Measurements from ENCODE around the gene ZHX3.
"Not testable (repeated sequence)": the region's sequence is repeated elsewhere in the genome, so short reads cannot be mapped to it uniquely, and the experiment has no call there.

Gene ZHX3

GRCh38 chr20:41330941-41331340 lies 13.4 kb upstream of the ZHX3 start:
- DNase-seq (ENCODE audit: low spot score) = no peak

DNA sequence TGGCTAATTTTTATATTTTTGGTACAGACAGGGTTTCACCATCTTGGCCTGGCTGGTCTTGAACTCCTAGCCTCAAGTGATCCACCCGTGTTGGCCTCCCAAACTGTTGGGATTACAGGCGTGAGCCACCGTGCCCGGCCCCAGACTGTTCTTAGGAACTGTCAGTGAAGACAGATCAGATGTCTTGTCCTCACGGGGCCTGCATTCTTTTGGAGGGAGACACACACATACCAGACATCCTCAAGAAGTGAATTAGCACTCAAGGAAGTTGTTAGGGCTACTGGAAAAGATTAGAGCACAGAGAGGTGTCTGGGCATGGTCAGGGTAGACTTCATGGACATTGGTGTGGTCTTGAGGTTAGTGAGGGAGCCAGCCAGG lies 12.8 kb upstream of the ZHX3 start:
- DNase-seq (ENCODE audit: low spot score) = no peak

DNA sequence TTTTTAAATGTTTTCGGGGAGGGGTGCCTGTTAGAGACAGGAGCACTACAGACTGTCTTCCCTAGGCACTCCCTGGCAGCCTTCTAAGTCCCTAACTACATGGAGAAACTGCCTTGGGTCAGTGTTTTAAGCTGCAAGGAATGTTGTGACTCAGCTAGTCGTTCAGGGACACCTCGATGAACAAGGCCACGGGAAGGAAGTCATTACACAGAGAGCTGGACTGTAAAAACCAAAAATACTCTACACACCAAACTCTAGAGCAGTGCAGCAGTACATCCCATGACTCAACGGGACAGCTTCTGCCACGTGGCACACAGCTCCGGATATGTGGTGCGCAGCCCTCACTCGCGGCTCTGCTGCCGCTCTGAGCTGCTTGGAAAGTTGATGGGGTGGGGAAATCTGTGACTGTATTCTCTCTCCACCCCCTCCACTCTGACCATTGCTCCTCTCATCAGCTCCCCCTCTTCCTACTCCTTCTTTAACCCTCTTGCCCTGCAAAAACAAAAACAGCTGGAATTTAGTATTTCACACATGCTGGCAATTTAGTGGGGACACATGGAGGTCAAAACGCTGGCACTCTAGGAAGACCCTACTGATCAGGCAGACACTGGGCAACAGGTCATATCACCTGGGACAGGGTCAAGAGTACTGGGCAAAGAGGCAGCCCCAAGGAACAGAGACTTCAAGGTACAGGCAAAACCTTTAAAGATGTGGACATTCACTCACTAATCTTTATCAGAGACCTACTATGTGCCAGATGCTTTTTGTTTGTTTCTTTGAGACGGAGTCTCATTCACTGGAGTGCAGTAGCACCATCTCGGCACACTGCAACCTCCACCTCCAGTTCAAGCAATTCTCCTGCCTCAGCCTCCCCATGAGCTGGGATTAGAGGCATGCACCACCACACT lies 12.2 kb upstream of the ZHX3 start:
- DNase-seq (ENCODE audit: low spot score) = peak; percentile 89

DNA sequence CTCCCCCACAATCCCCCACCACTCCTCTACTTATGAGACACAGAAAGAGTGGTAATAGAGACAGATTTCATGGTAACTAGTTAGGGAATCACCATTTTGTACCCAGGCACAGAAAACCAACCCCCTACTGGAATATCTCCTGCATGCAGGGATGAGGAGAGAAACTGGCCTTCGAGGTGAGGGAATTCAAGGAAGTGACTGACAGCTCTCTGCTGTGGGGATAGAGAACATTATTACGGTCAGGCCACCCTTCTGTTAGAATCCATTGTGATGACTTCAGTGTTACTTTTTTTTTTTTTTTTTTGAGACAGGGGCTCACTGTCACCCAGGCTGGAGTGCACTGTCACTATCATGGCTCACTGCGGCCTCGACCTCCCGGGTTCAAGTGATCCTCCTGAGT lies 9.6 kb upstream of the ZHX3 start:
- DNase-seq (ENCODE audit: low spot score) = no peak

GRCh38 chr20:41320976-41321375 lies 3.4 kb upstream of the ZHX3 start:
- no peak for DNase-seq (ENCODE audit: low spot score)

DNA sequence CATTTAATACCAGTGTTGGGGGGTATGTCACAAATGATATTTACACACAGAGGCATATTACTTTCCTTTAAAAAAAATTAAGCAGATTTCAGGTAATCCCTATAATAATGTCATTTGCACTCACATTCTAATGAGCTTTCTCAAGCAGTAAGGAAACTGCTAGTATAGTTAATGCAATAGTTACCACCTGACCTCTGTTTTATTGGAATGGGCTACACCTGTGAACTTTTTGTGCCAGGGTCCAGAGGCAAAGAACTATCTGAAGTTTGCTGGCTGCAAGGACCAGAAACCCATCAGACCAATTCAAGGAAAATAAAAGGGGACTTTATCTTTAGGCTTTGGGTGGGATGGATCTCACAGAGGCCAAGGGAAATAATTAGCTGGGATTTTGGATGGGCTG lies 2.9 kb upstream of the ZHX3 start:
- DNase-seq (ENCODE audit: low spot score) = no peak

DNA sequence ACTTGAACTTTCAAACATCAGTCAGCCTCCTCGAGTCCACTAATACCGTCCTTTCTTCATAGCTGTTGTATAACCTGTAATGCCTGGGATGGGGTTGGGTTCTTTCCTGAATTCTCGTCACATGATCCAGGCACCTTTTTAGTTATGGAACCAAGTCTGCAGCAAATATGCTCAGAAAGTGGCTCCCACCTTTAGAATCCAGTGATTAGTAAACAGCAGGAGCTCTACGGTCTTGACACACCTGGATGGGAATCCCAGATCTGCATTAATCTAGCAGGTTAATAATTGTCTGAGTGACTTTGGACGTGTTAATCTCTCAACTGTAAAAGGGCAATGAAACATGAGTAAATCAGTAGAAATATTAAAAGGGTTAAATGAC lies 729 bp upstream of the ZHX3 start:
- no peak for DNase-seq (ENCODE audit: low spot score)

GRCh38 chr20:41316602-41317545 lies 657 bp downstream of the ZHX3 start:
- peak; percentile 90 for DNase-seq (ENCODE audit: low spot score)

DNA sequence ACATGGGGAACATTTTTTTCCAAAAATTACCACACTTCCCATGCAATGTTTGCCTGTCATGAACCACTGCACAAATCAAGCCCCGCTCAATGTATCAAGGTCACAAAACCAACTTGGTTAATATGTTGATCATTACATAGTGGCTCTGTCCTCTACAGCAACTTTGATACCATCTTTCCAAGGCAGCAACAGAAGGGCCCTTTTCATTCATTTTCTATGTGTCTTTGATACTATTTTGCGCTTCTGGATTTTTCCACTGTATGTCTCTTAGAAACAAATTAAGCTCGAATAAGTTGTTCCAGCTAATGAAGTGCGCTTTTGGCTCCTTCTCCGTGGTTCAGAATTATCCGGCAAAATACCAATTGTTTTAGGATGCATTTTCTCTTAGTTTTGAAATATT lies 1.5 kb downstream of the ZHX3 start:
- DNase-seq (ENCODE audit: low spot score) = no peak

GRCh38 chr20:41314386-41314785 lies 3.1 kb downstream of the ZHX3 start:
- DNase-seq (ENCODE audit: low spot score) = no peak

DNA sequence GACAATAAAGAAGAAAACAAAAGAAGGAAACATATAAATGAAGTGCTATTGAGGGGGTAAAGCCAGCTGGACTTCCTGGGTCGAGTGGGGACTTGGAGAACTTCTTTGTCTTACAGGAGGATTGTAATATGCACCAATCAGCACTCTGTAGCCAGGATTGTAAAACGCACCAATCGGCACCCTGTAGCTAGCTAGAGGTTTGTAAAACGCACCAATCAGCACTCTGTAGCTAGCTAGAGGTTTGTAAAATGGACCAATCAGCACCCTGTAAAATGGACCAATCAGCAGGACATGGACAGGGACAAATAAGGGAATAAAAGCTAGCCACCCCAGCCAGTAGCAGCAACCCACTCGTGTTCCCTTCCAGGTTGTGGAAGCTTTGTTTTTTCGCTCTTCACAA lies 5.5 kb downstream of the ZHX3 start:
- not testable (repeated sequence) for DNase-seq (ENCODE audit: low spot score)

DNA sequence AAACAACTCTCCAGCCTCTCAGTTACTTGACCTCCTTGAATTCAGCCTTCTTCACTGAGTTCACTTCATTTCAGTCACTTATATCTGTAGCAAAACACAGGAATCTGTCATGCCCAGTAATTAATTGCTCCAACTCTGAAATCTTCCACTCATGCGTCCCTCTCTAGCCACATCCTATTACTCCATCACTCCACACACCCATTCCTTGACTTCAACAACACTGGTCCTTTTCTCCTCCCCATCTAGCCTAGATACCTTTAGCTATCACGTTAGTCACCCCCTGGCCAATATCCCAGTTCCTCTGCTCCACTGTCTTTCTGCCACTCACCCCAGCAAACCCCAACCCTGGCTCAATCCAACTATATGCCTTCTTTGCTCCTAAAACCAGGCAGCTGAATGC lies 7.7 kb downstream of the ZHX3 start:
- peak; percentile 59 for DNase-seq (ENCODE audit: low spot score)

GRCh38 chr20:41308726-41309413 lies 8.7 kb downstream of the ZHX3 start:
- no peak for DNase-seq (ENCODE audit: low spot score)

GRCh38 chr20:41308290-41308711 lies 9.2 kb downstream of the ZHX3 start:
- peak; percentile 46 for DNase-seq (ENCODE audit: low spot score)

- no peak for DNase-seq (ENCODE audit: low spot score)
Measured at GRCh38 chr20:41307021-41307420, 10.5 kb downstream of the ZHX3 start.

GRCh38 chr20:41306061-41306727 lies 11.3 kb downstream of the ZHX3 start:
- DNase-seq (ENCODE audit: low spot score) = no peak

GRCh38 chr20:41304424-41305079 lies 13.0 kb downstream of the ZHX3 start:
- DNase-seq (ENCODE audit: low spot score) = no peak

DNA sequence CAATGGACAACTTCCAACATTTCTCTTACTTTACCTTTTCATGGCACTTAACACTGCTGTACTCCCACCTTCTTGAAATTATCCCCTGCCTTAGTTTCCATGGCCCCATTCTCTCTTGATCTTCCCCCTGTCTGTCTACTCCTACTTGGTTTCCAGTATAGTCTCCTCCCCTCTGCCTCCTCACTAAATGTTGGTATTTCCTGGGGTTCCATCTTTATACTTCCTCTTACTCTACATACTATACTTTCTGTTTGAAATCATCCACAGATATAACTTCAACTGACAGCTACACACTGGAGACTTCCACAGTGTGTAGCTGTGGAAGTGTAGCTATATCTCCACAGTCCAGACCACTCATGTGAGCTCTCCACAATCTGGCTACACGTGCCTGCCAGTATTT lies 13.5 kb downstream of the ZHX3 start:
- no peak for DNase-seq (ENCODE audit: low spot score)

- no peak for DNase-seq (ENCODE audit: low spot score)
Measured at GRCh38 chr20:41300886-41301285, 16.6 kb downstream of the ZHX3 start.

DNA sequence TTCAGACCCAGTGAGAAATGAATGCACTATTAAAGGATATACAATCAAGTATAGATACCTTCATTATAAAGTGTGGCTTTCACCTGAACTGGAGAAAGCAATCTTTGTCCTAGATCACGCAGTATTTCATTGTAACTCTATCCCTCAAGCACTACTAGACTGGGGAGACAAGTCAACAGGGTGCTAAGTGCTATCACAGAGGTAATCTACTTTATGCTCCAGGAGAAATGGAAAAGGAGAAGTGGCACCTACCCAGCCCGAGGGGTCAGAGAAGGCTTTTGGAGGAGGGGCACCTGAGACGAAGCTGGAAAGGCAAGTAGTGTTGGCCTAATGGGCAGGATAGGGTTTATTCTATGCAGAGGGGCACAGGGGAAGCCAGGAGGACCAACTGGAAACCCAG lies 17.1 kb downstream of the ZHX3 start:
- DNase-seq (ENCODE audit: low spot score) = no peak

GRCh38 chr20:41299899-41300298 lies 17.6 kb downstream of the ZHX3 start:
- no peak for DNase-seq (ENCODE audit: low spot score)
